Measurements from ENCODE around the gene BSCL2. TPM values are rescaled to one million over a fixed set of nuclear protein-coding genes. Genes with fewer than 3 reads are reported as not detected.
"Not testable (repeated sequence)": the region's sequence is repeated elsewhere in the genome, so short reads cannot be mapped to it uniquely, and the experiment has no call there.

BSCL2 gene
- total and polyA plus RNA-seq, 5 experiments from 2014 or later: 37.0 to 65.0 (median 58.2) TPM

- H3K4me3 Mint-ChIP-seq: peak overlapping the region; percentile 85 to 95 (median 90)
- POLR2A ChIA-PET: interaction anchor here (0.5 to 14.8 kb wide), 24 partner anchors 10 to 175 kb away, joined by 3 to 263 read pairs (median 7); partner anchors contain the start of genes C11orf98, CSKMT, EEF1G and EML3
- H3K4me1 Mint-ChIP-seq: peaks cover 24 to 56% (median 42%) of the 10 kb centered on the region in 4 donors
- H3K27me3 Mint-ChIP-seq: no peaks in the 10 kb centered on the region
- ATAC-seq: peak; percentile 62
- H3K36me3 Mint-ChIP-seq: peaks cover 0 to 22% (median 1%) of the 10 kb centered on the region in 3 donors
- peak; percentile 89 to 98 (median 94) for DNase-seq
- peak overlapping the region; percentile 88 to 100 (median 96) for H3K27ac Mint-ChIP-seq
- H3K9me3 Mint-ChIP-seq: no peaks in the 10 kb centered on the region
Measured at GRCh38 chr11:62705880-62706849, 1.1 kb downstream of the BSCL2 start.

- no peak for DNase-seq
- ATAC-seq: no peak
- Mint-ChIP-seq H3K27me3 (no peaks in the 10 kb centered on the region), H3K36me3 (peaks cover 0 to 19% (median 0%) of the 10 kb centered on the region in 3 donors), H3K4me3 (peak overlapping the region; percentile 85 to 95 (median 90)), H3K9me3 (no peaks in the 10 kb centered on the region), H3K27ac (peak overlapping the region; percentile 86 to 100 (median 95)), H3K4me1 (peaks cover 24 to 55% (median 42%) of the 10 kb centered on the region in 4 donors)
- POLR2A ChIA-PET: interaction anchor here (1.0 to 14.8 kb wide), 16 partner anchors 22 to 150 kb away, joined by 3 to 263 read pairs (median 26); partner anchors contain the start of genes C11orf98, CSKMT, EEF1G and EML3
Measured at GRCh38 chr11:62705413-62705812, 1.8 kb downstream of the BSCL2 start.

GRCh38 chr11:62703921-62704320 is 3.3 kb downstream of the BSCL2 start:
- peak overlapping the region in 1 of 10 donors; percentile 25 for H3K27ac Mint-ChIP-seq
- peaks cover 23 to 43% (median 36%) of the 10 kb centered on the region in 4 donors for H3K4me1 Mint-ChIP-seq
- ATAC-seq, H3K4me3 Mint-ChIP-seq, DNase-seq, H3K27me3 Mint-ChIP-seq, H3K9me3 Mint-ChIP-seq: not testable (repeated sequence)
- peaks cover 0 to 18% (median 0%) of the 10 kb centered on the region in 3 donors for H3K36me3 Mint-ChIP-seq
- POLR2A ChIA-PET: interaction anchor here (0.6 to 14.8 kb wide), 10 partner anchors 10 to 312 kb away, joined by 3 to 263 read pairs (median 5); partner anchors contain the start of genes HNRNPUL2, INTS5, TTC9C and TUT1

- Mint-ChIP-seq H3K4me1 (peaks cover 16 to 26% (median 20%) of the 10 kb centered on the region in 4 donors), H3K4me3 (no peak overlapping the region), H3K9me3 (no peaks in the 10 kb centered on the region), H3K36me3 (peaks cover 0 to 22% (median 0%) of the 10 kb centered on the region in 3 donors), H3K27ac (peak overlapping the region in 1 of 10 donors; percentile 67), H3K27me3 (no peaks in the 10 kb centered on the region)
- POLR2A ChIA-PET: interaction anchor here (0.6 to 1.4 kb wide), 3 partner anchors 76 to 125 kb away, joined by 3 to 5 read pairs (median 4); partner anchors contain the start of gene TUT1
- no peak for ATAC-seq
- DNase-seq: no peak
Measured at GRCh38 chr11:62702246-62702645, 5.0 kb downstream of the BSCL2 start.

GRCh38 chr11:62694455-62695167 is 12.6 kb downstream of the BSCL2 start:
- peak; percentile 61 to 90 (median 74) for DNase-seq

GRCh38 chr11:62693624-62694023 is 13.6 kb downstream of the BSCL2 start:
- H3K4me3 Mint-ChIP-seq, H3K4me1 Mint-ChIP-seq, H3K27ac Mint-ChIP-seq, H3K27me3 Mint-ChIP-seq, DNase-seq, ATAC-seq, H3K9me3 Mint-ChIP-seq: not testable (repeated sequence)
- POLR2A ChIA-PET: interaction anchor here (1.3 to 3.7 kb wide), 7 partner anchors 10 to 102 kb away, joined by 3 to 20 read pairs (median 7); partner anchors contain the start of genes C11orf98, CSKMT, LBHD1 and TUT1
- peaks cover 0 to 35% (median 3%) of the 10 kb centered on the region in 3 donors for H3K36me3 Mint-ChIP-seq

More at GRCh38 chr11:62694455-62695167, 12.6 kb downstream of the BSCL2 start:
- Mint-ChIP-seq H3K4me3 (no peak overlapping the region), H3K4me1 (peaks cover 5 to 9% (median 7%) of the 10 kb centered on the region in 4 donors), H3K27me3 (no peaks in the 10 kb centered on the region), H3K27ac (peak overlapping the region in 5 of 10 donors; percentile 14 to 70 (median 43)), H3K9me3 (no peaks in the 10 kb centered on the region), H3K36me3 (peaks cover 0 to 34% (median 3%) of the 10 kb centered on the region in 3 donors)
- POLR2A ChIA-PET: interaction anchor here (0.6 to 3.7 kb wide), 13 partner anchors 9 to 270 kb away, joined by 3 to 20 read pairs (median 6); partner anchors contain the start of genes C11orf98, CSKMT, GANAB and INTS5
- ATAC-seq: peak; percentile 84 to 97

GRCh38 chr11:62689421-62690183 is 17.6 kb downstream of the BSCL2 start, which contains the start of gene LRRN4CL:
Gene LRRN4CL (minus strand): TSS chr11:62689530. CDS start chr11:62688508, 1,022 bp downstream.
- POLR2A ChIA-PET: interaction anchor here (0.5 to 1.9 kb wide), 8 partner anchors 15 to 116 kb away, joined by 3 to 7 read pairs (median 3); partner anchors contain the start of genes C11orf98, CSKMT, EEF1G and INTS5
- H3K4me1 Mint-ChIP-seq: peaks cover under 1 to 3% (median 2%) of the 10 kb centered on the region in 4 donors
- peaks cover 0 to 30% (median 3%) of the 10 kb centered on the region in 3 donors for H3K36me3 Mint-ChIP-seq
- DNase-seq: no peak
- peak within 1 kb of the TSS in 1 of 10 donors; percentile 29 for H3K4me3 Mint-ChIP-seq
- H3K9me3 Mint-ChIP-seq: no peaks in the 10 kb centered on the region
- ATAC-seq: no peak
- H3K27me3 Mint-ChIP-seq: peaks cover 0 to 18% (median 4%) of the 10 kb centered on the region in 5 donors
- H3K27ac Mint-ChIP-seq: peak within 1 kb of the TSS in 3 of 10 donors; percentile 12 to 55 (median 24)

GRCh38 chr11:62688491-62688890 is 18.7 kb downstream of the BSCL2 start:
- Mint-ChIP-seq H3K36me3 (peaks cover 0 to 29% (median 3%) of the 10 kb centered on the region in 3 donors), H3K27me3 (peaks cover 0 to 18% (median 4%) of the 10 kb centered on the region in 5 donors), H3K9me3 (no peaks in the 10 kb centered on the region), H3K4me3 (no peak overlapping the region), H3K27ac (peak overlapping the region in 2 of 10 donors; percentile 12 to 24), H3K4me1 (no peaks in the 10 kb centered on the region)
- POLR2A ChIA-PET: interaction anchor here (0.5 to 1.4 kb wide), 8 partner anchors 9 to 305 kb away, joined by 3 to 5 read pairs (median 3); partner anchors contain the start of genes EEF1G, INTS5, LBHD1 and UQCC3
- DNase-seq: no peak
- no peak for ATAC-seq

GRCh38 chr11:62687508-62688396 is 19.5 kb downstream of the BSCL2 start:
- no peaks in the 10 kb centered on the region for H3K4me1 Mint-ChIP-seq
- H3K9me3 Mint-ChIP-seq: no peaks in the 10 kb centered on the region
- peaks cover 0 to 18% (median 4%) of the 10 kb centered on the region in 5 donors for H3K27me3 Mint-ChIP-seq
- no peak overlapping the region for H3K4me3 Mint-ChIP-seq
- no peak overlapping the region for H3K27ac Mint-ChIP-seq
- DNase-seq (no peak), ATAC-seq (peak in 1 of 2 donors; percentile 44)
- POLR2A ChIA-PET: interaction anchor here (0.5 to 1.3 kb wide), 5 partner anchors 10 to 167 kb away, joined by 3 to 5 read pairs (median 3); partner anchors contain the start of genes LBHD1 and UQCC3
- H3K36me3 Mint-ChIP-seq: peaks cover 0 to 26% (median under 1%) of the 10 kb centered on the region in 3 donors

- Mint-ChIP-seq H3K27me3 (peaks cover 0 to 8% (median 2%) of the 10 kb centered on the region in 5 donors), H3K4me1 (peaks cover 10 to 24% (median 22%) of the 10 kb centered on the region in 4 donors), H3K4me3 (no peak overlapping the region), H3K27ac (no peak overlapping the region), H3K9me3 (no peaks in the 10 kb centered on the region), H3K36me3 (peaks cover 0 to 11% (median 0%) of the 10 kb centered on the region in 3 donors)
- POLR2A ChIA-PET: interaction anchor here (3.6 kb wide), 1 partner anchor 16 kb away, joined by 45 read pairs; the partner anchor contains the start of genes C11orf98 and CSKMT
- DNase-seq (no peak), ATAC-seq (no peak)
Measured at GRCh38 chr11:62682518-62682917, 24.7 kb downstream of the BSCL2 start.
